ENCODE measurements around the gene AGPAT2. TPM values are rescaled to one million over a fixed set of nuclear protein-coding genes. Genes with fewer than 3 reads are reported as not detected.

AGPAT2 gene
- total and polyA plus RNA-seq, 2 donors (not counting 1 experiment from before 2014, with no cell fraction given), result 25.1 to 43.3 TPM

- no peaks in the 10 kb centered on the region for H3K27me3 ChIP-seq (ENCODE audit: control insufficient read depth, insufficient read depth, low read length)
- no peak overlapping the region for H3K27ac ChIP-seq (ENCODE audit: insufficient read depth, low read length)
- no peak overlapping the region for H2AFZ ChIP-seq (ENCODE audit: low read length)
- H3K36me3 ChIP-seq (ENCODE audit: control insufficient read depth, insufficient read depth, low read length), result peaks cover 26% of the 10 kb centered on the region
- H3K9ac ChIP-seq (ENCODE audit: insufficient read depth, low read length), result no peak overlapping the region
- H3K4me2 ChIP-seq (ENCODE audit: extremely low read depth, insufficient read depth, low read length), result no peak overlapping the region
- peaks cover 16% of the 10 kb centered on the region for H3K4me1 ChIP-seq (ENCODE audit: control insufficient read depth, extremely low read depth, insufficient read depth, low read length)
- DNase-seq (ENCODE audit: low read depth in 2 of 2), result no peak
- peaks cover 30% of the 10 kb centered on the region for H3K79me2 ChIP-seq (ENCODE audit: control insufficient read depth, insufficient read depth, low read length)
- no peak overlapping the region for H3K4me3 ChIP-seq (replicated peaks in 1 of 4; ENCODE audit: control extremely low read depth in 1 of 4, insufficient read depth in 1 of 4, low read depth in 3 of 4, low read length in 4 of 4)
- no peaks in the 10 kb centered on the region for H4K20me1 ChIP-seq (ENCODE audit: control insufficient read depth, extremely low read depth, insufficient read depth, low read length)
- no peak for TF ChIP-seq EZH2 (IDR thresholded peaks at IDR 0.05; ENCODE audit: low read length, missing control alignments)
- TF ChIP-seq CTCF (conservative IDR thresholded peaks at IDR 0.05 in 1 of 2, IDR thresholded peaks at IDR 0.05 in 1 of 2; ENCODE audit: low read depth in 1 of 2, low read length in 2 of 2), result no peak
- no peaks in the 10 kb centered on the region for H3K9me3 ChIP-seq (ENCODE audit: control insufficient read depth, insufficient read depth, low read depth, low read length)
These were observed 36.2 kb upstream of the AGPAT2 start for GRCh38 chr9:136723362-136723976.

DNA sequence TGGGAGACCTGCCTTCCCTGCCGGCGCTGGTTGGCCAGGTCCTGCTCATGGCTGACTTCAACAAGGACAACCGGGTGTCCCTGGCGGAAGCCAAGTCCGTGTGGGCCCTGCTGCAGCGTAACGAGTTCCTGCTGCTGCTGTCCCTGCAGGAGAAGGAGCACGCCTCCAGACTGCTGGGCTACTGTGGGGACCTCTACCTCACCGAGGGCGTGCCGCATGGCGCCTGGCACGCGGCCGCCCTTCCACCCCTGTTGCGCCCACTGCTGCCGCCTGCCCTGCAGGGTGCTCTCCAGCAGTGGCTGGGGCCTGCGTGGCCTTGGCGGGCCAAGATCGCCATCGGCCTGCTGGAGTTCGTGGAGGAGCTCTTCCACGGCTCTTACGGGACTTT is 35.7 kb upstream of the AGPAT2 start:
- no peak overlapping the region for H3K27ac ChIP-seq (ENCODE audit: insufficient read depth, low read length)
- H3K79me2 ChIP-seq (ENCODE audit: control insufficient read depth, insufficient read depth, low read length), result peaks cover 30% of the 10 kb centered on the region
- H3K4me3 ChIP-seq (replicated peaks in 1 of 4; ENCODE audit: control extremely low read depth in 1 of 4, insufficient read depth in 1 of 4, low read depth in 3 of 4, low read length in 4 of 4), result no peak overlapping the region
- no peak overlapping the region for H3K9ac ChIP-seq (ENCODE audit: insufficient read depth, low read length)
- no peaks in the 10 kb centered on the region for H3K9me3 ChIP-seq (ENCODE audit: control insufficient read depth, insufficient read depth, low read depth, low read length)
- peaks cover 26% of the 10 kb centered on the region for H3K36me3 ChIP-seq (ENCODE audit: control insufficient read depth, insufficient read depth, low read length)
- TF ChIP-seq EZH2 (IDR thresholded peaks at IDR 0.05; ENCODE audit: low read length, missing control alignments) (no peak), CTCF (conservative IDR thresholded peaks at IDR 0.05 in 1 of 2, IDR thresholded peaks at IDR 0.05 in 1 of 2; ENCODE audit: low read depth in 1 of 2, low read length in 2 of 2) (no peak)
- peaks cover 16% of the 10 kb centered on the region for H3K4me1 ChIP-seq (ENCODE audit: control insufficient read depth, extremely low read depth, insufficient read depth, low read length)
- no peaks in the 10 kb centered on the region for H3K27me3 ChIP-seq (ENCODE audit: control insufficient read depth, insufficient read depth, low read length)
- H4K20me1 ChIP-seq (ENCODE audit: control insufficient read depth, extremely low read depth, insufficient read depth, low read length), result no peaks in the 10 kb centered on the region
- no peak for DNase-seq (ENCODE audit: low read depth in 2 of 2)
- H3K4me2 ChIP-seq (ENCODE audit: extremely low read depth, insufficient read depth, low read length), result no peak overlapping the region
- H2AFZ ChIP-seq (ENCODE audit: low read length), result no peak overlapping the region

GRCh38 chr9:136722093-136722968 is 35.1 kb upstream of the AGPAT2 start:
- H3K9me3 ChIP-seq (ENCODE audit: control insufficient read depth, insufficient read depth, low read depth, low read length), result no peaks in the 10 kb centered on the region
- peaks cover 25% of the 10 kb centered on the region for H3K79me2 ChIP-seq (ENCODE audit: control insufficient read depth, insufficient read depth, low read length)
- no peak overlapping the region for H3K4me3 ChIP-seq (replicated peaks in 1 of 4; ENCODE audit: control extremely low read depth in 1 of 4, insufficient read depth in 1 of 4, low read depth in 3 of 4, low read length in 4 of 4)
- no peak for TF ChIP-seq EZH2 (IDR thresholded peaks at IDR 0.05; ENCODE audit: low read length, missing control alignments)
- TF ChIP-seq CTCF (conservative IDR thresholded peaks at IDR 0.05 in 1 of 2, IDR thresholded peaks at IDR 0.05 in 1 of 2; ENCODE audit: low read depth in 1 of 2, low read length in 2 of 2), result no peak
- H3K27me3 ChIP-seq (ENCODE audit: control insufficient read depth, insufficient read depth, low read length), result no peaks in the 10 kb centered on the region
- peaks cover 16% of the 10 kb centered on the region for H3K4me1 ChIP-seq (ENCODE audit: control insufficient read depth, extremely low read depth, insufficient read depth, low read length)
- no peak overlapping the region for H3K4me2 ChIP-seq (ENCODE audit: extremely low read depth, insufficient read depth, low read length)
- no peak overlapping the region for H2AFZ ChIP-seq (ENCODE audit: low read length)
- H3K9ac ChIP-seq (ENCODE audit: insufficient read depth, low read length), result no peak overlapping the region
- no peak overlapping the region for H3K27ac ChIP-seq (ENCODE audit: insufficient read depth, low read length)
- H4K20me1 ChIP-seq (ENCODE audit: control insufficient read depth, extremely low read depth, insufficient read depth, low read length), result no peaks in the 10 kb centered on the region
- peaks cover 26% of the 10 kb centered on the region for H3K36me3 ChIP-seq (ENCODE audit: control insufficient read depth, insufficient read depth, low read length)
- DNase-seq (ENCODE audit: low read depth in 2 of 2), result no peak

Measured in fibroblast of lung (primary cell).